Nephron progenitor cell (in vitro differentiated cells): Measurements from ENCODE around the gene KDM6B.

Experiments used
- DNase-seq: peaks from one replicate; pipeline ENCODE4 v3.0.0; 2021
- H3K27ac Mint-ChIP-seq: 2 replicates; pipeline ENCODE4 v1.8.0; 2021; ENCODE audit warnings: mild to moderate bottlenecking, moderate library complexity, mixed read lengths
- H3K27me3 Mint-ChIP-seq: 2 replicates; pipeline ENCODE4 v1.8.0; 2021; ENCODE audit warnings: mild to moderate bottlenecking, low read depth, mixed read lengths; ENCODE audit not compliant: poor library complexity
- H3K36me3 Mint-ChIP-seq: 2 replicates; pipeline ENCODE4 v1.8.0; 2021; ENCODE audit warnings: low read depth, mixed read lengths
- H3K4me1 Mint-ChIP-seq: 2 replicates; pipeline ENCODE4 v1.8.0; 2021; ENCODE audit warnings: mixed read lengths
- H3K4me3 Mint-ChIP-seq: 2 replicates; pipeline ENCODE4 v1.8.0; 2021; ENCODE audit warnings: mild to moderate bottlenecking, moderate library complexity, mixed read lengths
- H3K9me3 Mint-ChIP-seq: 2 replicates; pipeline ENCODE4 v1.8.0; 2021; ENCODE audit warnings: mild to moderate bottlenecking, moderate library complexity, mixed read lengths
- CTCF ChIP-seq: fragments of 200-600 bp; sonication (generic); IDR thresholded peaks from 2 replicates; pipeline ENCODE4 v1.5.0; 2021; ENCODE audit warnings: antibody characterized with exemption

KDM6B gene

GRCh38 chr17:7833795-7834541 is at the start of gene KDM6B:
KDM6B (plus strand) TSS chr17:7834217; CDS start chr17:7845555, 11,338 bp downstream.
- H3K36me3 Mint-ChIP-seq: no peaks in the 10 kb centered on the region
- H3K4me1 Mint-ChIP-seq: peaks cover 38% of the 10 kb centered on the region
- H3K4me3 Mint-ChIP-seq: peak within 1 kb of the TSS; percentile 91
- peak within 1 kb of the TSS; percentile 100 for H3K27ac Mint-ChIP-seq
- H3K27me3 Mint-ChIP-seq: peaks cover 43% of the 10 kb centered on the region
- no peaks in the 10 kb centered on the region for H3K9me3 Mint-ChIP-seq
- peak; percentile 94 for DNase-seq
- no peak for TF ChIP-seq CTCF

- DNase-seq: no peak
- H3K36me3 Mint-ChIP-seq: no peaks in the 10 kb centered on the region
- no peak for TF ChIP-seq CTCF
- peaks cover 25% of the 10 kb centered on the region for H3K27me3 Mint-ChIP-seq
- H3K4me1 Mint-ChIP-seq: no peaks in the 10 kb centered on the region
- H3K9me3 Mint-ChIP-seq: no peaks in the 10 kb centered on the region
- no peak overlapping the region for H3K27ac Mint-ChIP-seq
- no peak overlapping the region for H3K4me3 Mint-ChIP-seq
Measured at GRCh38 chr17:7786866-7787265, 47.2 kb upstream of the KDM6B start.

GRCh38 chr17:7789131-7789530 is 44.9 kb upstream of the KDM6B start:
- H3K36me3 Mint-ChIP-seq: no peaks in the 10 kb centered on the region
- DNase-seq: no peak
- H3K4me1 Mint-ChIP-seq: peaks cover 7% of the 10 kb centered on the region
- H3K9me3 Mint-ChIP-seq: no peaks in the 10 kb centered on the region
- TF ChIP-seq CTCF: no peak
- no peak overlapping the region for H3K27ac Mint-ChIP-seq
- peaks cover 21% of the 10 kb centered on the region for H3K27me3 Mint-ChIP-seq
- H3K4me3 Mint-ChIP-seq: no peak overlapping the region

GRCh38 chr17:7790150-7790549 is 43.9 kb upstream of the KDM6B start:
- no peak overlapping the region for H3K4me3 Mint-ChIP-seq
- H3K4me1 Mint-ChIP-seq: peaks cover 9% of the 10 kb centered on the region
- H3K27ac Mint-ChIP-seq: no peak overlapping the region
- no peak for DNase-seq
- no peaks in the 10 kb centered on the region for H3K36me3 Mint-ChIP-seq
- peaks cover 24% of the 10 kb centered on the region for H3K27me3 Mint-ChIP-seq
- H3K9me3 Mint-ChIP-seq: no peaks in the 10 kb centered on the region
- no peak for TF ChIP-seq CTCF

- no peak for DNase-seq
Measured at GRCh38 chr17:7792611-7793010, 41.4 kb upstream of the KDM6B start.

More at GRCh38 chr17:7792611-7793010, 41.4 kb upstream of the KDM6B start:
- peaks cover 9% of the 10 kb centered on the region for H3K4me1 Mint-ChIP-seq
- no peak for TF ChIP-seq CTCF
- H3K27ac Mint-ChIP-seq: no peak overlapping the region
- peaks cover 20% of the 10 kb centered on the region for H3K27me3 Mint-ChIP-seq
- no peak overlapping the region for H3K4me3 Mint-ChIP-seq
- no peaks in the 10 kb centered on the region for H3K36me3 Mint-ChIP-seq
- no peaks in the 10 kb centered on the region for H3K9me3 Mint-ChIP-seq
